Activated CD8-positive, alpha-beta memory T cell treated with anti-CD3 and anti-CD28 coated beads, Interleukin-2, amount 50 U/mL, for 4 hours (primary cell): ENCODE data around the gene ROR1.
"Not testable (repeated sequence)": the region's sequence is repeated elsewhere in the genome, so short reads cannot be mapped to it uniquely, and the experiment has no call there.

Source experiments
- DNase-seq: peaks from one replicate; pipeline ENCODE4 v3.0.0-alpha.2; 2020

Gene ROR1

DNA sequence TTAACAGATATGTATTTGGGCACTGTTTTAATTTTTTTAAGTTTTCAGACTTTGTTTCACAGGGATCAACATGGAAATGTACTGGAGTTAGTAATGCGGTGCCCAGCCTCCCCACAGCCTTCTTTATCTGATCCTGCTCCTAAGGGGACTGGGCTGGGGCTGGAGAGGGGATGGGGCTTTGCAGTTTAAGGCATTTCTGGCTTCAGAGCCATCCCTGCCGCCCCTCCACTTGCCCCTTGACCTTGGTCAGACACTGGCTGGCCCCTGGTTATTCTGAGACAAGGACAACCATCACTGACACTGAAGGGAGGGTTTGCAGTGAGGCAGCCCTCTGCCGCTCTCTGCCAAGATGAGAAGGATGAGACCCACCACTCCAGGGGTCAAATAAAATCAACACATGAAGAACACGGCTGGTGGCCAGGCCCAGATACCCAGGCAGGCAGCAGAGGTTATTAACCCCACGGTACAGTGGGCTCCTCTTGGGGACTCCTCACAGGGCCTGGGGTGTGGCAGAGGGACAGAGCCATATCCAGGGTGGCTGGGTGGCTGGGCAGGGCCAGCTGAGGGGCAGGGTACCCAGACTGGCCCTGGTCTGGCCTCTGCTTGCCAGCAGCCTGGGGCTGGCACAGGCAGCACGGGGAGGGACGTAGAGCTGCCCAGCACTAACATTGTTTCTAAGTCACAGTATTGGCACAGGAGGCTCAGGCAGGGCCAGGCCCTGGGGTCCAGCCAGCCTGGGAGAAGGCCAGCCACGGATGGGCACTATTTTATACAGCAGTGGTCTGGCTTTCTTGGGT is 422.5 kb downstream of the ROR1 start:
- DNase-seq: no peak

DNA sequence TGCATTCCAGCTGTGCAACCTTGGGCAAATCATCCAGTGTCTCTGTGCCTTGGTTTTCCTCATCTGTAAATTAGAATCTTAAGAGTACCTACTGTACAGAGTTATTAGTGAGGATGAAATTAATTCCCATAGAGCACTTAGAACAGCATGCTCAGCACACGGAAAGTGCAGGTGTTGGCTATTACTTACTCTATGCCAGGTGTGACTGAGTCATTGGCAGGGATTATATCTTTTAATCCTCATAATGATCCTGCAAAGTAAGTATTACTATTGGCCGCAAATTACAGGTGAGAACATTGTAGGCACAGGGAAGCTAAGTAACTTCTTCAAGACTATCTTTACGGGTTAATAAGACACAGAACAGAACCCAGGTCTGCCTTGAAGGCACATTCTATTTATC is 423.3 kb downstream of the ROR1 start:
- DNase-seq: no peak

DNA sequence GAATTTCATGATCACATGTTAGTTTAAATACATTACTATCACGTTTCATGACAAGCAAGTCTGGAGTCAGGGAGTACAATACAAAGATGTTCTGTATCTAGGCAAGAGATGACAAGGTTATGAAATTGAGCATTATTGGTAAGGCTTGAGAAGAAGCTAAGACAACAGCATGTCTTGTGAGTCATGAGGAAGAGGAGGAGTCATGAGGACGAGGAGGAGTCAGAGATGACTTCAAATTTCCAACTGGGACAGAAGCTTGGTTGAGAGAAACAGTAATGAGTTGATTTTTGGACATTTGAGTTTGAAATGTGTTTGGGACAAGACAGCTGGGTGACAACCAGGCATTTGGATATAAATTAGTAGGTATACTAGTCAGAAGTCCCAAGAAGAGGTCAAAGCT is 425.3 kb downstream of the ROR1 start:
- DNase-seq: no peak

DNA sequence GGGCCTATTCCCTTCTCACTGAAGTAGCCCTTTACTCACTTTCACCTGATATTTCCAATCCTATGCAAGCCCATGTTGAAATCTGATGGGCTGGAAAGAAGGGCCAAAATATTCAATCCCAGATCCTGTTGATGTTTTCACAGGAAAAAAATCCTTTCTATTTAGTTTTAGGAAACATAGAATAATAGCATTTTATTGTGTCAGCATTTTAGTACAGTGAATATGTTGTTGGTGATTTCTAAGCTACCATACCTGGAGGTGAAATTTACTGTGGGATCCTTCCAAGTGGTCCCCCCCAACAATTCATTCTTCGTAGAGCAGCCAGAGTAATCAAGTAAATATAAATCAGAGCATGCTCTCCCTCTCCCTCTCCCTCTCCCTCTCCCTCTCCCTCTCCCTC is 426.2 kb downstream of the ROR1 start:
- DNase-seq: no peak

DNA sequence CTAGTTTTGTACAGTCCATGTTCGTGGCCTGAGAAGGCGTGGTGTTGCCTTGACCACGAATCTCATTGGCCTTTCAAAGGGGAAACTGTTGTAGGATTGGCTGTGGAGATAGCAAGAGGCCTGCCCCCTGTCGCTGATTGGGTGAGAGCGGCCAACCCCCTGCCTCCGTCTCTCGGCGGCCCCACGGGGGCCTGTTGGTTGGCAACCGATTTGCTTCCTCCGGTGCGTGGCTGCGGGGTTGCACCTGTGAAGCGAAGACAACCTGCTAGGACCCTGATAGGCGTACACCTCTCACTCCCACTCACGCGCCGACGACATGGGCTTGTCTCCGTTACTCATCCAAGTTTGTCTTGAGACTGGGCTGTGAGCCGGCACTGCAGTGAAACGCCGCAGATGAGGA is 429.6 kb downstream of the ROR1 start, which contains the start of gene UBE2U:
Gene UBE2U (plus strand): TSS at position 204 of the 400 bp plus-strand sequence. CDS start 428 bp downstream, outside the sequence.
- DNase-seq: no peak

DNA sequence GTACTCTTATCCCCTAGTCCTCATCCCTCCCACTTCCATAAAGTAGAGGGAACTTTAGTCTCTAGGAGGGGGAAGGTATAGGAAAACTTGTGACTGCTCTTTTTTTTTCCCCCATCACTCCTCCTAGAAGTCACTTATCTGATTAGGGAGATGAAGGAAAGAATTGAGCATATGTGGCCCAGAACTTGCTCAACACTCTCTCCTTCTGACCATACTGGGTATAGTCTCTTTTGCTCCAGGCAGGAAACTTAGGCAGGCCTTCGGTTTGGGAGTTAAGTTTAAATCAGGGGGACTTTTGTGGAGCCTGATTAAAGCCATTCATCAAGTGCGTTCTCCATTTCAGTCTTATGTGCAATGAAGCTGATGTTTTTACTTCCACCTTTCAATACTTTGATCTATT is 435.4 kb downstream of the ROR1 start:
- no peak for DNase-seq

DNA sequence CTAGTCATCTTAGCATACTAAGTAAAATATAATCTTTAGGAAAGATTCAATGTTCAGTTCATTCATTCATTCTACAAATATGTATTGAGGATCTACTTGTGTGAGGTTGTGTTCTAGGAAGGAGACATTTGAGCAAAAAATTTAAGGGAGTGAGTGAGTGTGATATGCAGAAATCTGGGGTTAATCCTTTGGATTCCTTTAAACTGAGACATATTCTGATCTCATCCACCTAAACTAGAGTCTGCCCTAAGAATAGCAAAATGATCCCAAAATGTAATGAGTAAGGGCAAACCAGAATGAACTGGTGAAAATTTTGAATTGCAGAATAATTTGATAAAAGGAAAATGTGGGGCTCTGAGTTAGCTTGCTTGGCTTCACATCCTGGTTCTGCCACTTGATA is 438.2 kb downstream of the ROR1 start:
- DNase-seq: no peak

DNA sequence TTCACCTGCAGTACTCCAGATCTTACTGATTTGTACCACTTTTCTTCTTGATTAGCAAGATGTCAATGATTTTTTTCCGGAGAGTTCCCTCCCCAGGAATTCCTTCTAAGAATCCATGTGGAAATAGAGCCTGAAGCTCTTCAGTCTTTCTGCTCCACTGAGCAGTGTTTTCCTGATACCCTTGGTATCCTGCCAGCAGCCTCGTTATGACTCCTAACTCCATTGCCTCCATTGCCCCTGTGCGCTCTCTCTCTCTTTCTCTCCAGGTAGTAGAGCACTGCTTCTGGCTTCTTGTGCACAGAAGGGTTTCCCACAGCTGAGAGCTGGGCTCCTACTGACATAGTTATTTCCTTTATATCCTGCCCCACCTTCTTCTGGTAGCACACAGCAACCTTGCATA is 441.8 kb downstream of the ROR1 start:
- no peak for DNase-seq

DNA sequence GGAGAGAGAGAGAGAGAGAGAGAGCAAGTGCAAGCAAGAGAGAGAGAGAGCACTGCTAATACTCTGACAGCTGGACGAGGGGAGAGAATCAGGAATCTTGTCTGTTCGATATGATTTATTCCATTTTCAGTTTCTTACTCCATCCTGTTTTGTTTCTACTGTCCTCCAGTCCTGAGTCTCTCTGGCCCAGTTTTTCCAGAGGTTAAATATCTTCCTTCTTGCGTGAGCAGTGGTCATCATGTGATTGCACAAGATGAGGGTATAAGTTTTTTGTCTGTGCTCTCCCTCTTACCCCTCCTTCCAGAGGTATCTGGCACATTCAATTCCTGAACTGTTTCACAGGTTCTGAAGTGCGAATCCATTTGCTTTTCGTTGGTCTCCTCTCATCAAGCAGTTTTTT is 446.4 kb downstream of the ROR1 start:
- DNase-seq: no peak

DNA sequence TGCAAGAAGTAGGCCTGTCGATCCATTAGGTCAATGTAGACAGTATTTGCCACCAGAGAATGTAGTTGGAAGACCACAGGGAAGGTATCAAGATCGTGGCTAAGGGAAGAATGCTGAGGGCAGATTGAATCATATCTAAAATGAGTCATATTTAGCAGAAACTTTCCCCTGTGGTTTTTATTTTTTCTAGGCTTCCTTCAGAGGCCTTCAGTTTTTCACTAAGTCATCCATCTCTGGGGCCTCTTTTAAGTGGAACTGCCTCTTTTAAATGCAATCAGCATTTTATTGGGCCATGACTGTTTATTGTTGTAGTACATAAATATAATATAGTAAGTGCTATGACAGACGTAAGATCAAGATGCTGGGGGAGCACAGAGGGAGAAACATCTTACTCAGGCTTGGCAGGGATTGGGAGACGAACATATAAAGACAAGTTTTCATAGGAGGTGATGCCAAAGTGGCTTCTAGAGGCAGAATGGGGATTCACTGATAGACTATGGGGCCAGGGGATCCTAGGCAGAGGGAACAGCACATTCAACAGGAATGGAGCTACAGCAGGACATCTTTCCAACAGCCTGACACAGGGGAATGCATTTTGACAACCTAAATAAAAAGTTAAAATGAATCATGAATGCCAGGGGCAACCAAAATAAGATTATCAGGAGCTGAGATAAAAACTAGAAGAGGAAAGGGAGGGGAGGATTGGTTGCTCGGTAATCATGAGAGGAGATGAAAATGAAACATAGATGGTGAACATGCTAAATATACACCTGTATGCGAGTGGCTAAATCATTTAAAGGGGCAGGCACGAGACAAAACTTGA is 449.7 kb downstream of the ROR1 start:
- no peak for DNase-seq

DNA sequence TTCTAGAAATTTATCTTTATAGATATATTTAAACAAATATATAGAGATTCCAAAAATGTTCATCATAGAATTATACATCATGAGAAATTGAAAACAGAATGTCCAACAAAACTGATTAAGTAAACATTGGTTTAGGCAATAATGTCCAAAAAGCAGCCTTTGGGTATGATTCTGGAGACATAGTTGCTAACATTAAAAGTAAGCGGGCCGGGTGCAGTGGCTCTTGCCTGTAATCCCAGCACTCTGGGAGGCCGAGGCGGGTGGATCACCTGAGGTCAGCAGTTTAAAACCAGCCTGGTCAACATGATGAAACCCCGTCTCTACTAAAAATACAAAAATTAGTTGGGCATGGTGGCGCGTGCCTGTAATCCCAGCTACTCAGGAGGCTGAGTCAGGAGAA is 450.4 kb downstream of the ROR1 start:
- not testable (repeated sequence) for DNase-seq

DNA sequence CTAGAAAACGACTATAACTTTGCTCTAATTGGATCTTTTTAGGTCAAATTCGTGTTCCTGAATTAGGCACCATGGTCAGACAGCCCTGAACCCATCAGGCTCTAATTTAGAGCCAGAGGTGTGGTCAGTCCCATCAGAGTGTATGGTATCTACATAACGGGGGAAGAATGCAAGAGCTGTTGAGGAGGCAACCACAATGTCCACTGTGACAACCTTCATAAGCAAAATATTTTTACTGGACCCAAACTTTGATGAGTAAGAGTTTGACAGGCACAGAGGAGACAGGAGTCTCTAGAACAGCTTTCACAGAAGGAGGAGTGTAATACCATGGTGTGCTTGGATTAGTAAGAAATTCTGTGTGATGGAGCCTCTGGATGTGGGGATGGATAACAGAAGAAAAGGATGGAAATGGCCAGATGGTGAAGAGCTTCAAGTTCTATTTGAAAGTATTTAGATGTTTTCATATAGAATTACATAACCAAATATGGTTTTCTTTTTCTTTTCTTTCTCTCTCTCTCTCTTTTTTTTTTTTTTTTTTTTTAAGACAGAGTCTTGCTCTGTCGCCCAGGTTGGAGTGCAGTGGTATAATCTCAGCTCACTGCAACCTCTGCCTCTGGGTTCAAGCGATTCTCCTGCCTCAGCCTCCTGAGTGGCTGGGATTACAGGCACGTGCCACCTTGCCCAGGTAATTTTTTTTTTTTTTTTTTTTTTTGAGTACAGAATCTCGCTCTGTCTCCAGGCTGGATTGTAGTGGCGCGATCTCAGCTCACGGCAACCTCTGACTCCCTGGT is 454.5 kb downstream of the ROR1 start:
- DNase-seq: no peak

DNA sequence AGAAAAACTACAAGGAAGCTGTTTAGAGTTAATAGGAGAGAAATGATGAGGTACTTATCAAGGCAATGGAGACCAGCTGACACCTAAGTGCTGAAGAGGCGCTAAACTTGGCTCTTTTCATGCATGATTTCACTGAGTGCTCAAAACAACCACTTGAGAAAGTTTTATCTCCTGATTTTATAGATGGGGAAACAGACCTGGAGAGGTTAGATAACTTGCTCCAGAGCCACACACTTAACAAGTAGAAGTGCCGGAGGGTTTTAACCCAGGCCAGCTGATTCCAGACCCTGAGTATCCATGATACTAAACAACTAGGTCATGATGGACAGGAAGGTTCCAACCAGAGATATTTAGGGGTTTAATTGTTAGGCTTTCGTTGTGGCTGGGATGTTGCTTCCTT is 455.5 kb downstream of the ROR1 start:
- no peak for DNase-seq
